Loucy (cell line): Measurements from ENCODE around the gene PHOSPHO2.

Source experiments
- H2AFZ ChIP-seq: fragments of 200-600 bp; sonication (generic); 2 replicates; pipeline ENCODE4 v1.6.0; 2016; ENCODE audit warnings: antibody characterized with exemption, mild to moderate bottlenecking, low read length, moderate library complexity
- H3F3A ChIP-seq: fragments of 200-600 bp; 2 replicates; pipeline ENCODE4 v1.6.0; 2016; ENCODE audit warnings: antibody characterized with exemption, low read depth, mild to moderate bottlenecking
- H3K27me3 ChIP-seq: fragments of 200-600 bp; sonication (generic); 2 replicates; pipeline ENCODE4 v1.6.1; 2014; ENCODE audit warnings: low read length, mild to moderate bottlenecking; ENCODE audit not compliant: insufficient read depth, poor library complexity, severe bottlenecking
- H3K36me3 ChIP-seq: fragments of 200-600 bp; sonication (generic); 2 replicates; pipeline ENCODE4 v1.6.1; 2016; ENCODE audit warnings: low read length; ENCODE audit not compliant: insufficient read depth
- H3K4me1 ChIP-seq: fragments of 200-600 bp; sonication (generic); 2 replicates; pipeline ENCODE4 v1.5.1; 2014; ENCODE audit warnings: low read length, mild to moderate bottlenecking; ENCODE audit not compliant: insufficient read depth, poor library complexity, severe bottlenecking
- H3K4me2 ChIP-seq: fragments of 200-600 bp; sonication (generic); 2 replicates; pipeline ENCODE4 v1.6.0; 2014; ENCODE audit warnings: antibody characterized with exemption, low read length, low read depth, mild to moderate bottlenecking; ENCODE audit not compliant: poor library complexity, severe bottlenecking
- H3K4me3 ChIP-seq: fragments of 200-600 bp; sonication (generic); 2 replicates; pipeline ENCODE4 v1.5.1; 2014; ENCODE audit warnings: low read length, mild to moderate bottlenecking, mixed read lengths; ENCODE audit not compliant: poor library complexity, severe bottlenecking
- H3K79me2 ChIP-seq: fragments of 200-600 bp; sonication (generic); 2 replicates; pipeline ENCODE4 v1.6.1; 2014; ENCODE audit warnings: low read length; ENCODE audit not compliant: insufficient read depth
- H3K9ac ChIP-seq: fragments of 200-600 bp; sonication (generic); 2 replicates; pipeline ENCODE4 v1.6.0; 2014; ENCODE audit warnings: mild to moderate bottlenecking, low read depth, low read length, moderate library complexity; ENCODE audit not compliant: poor library complexity, severe bottlenecking
- H3K9me2 ChIP-seq: fragments of 200-600 bp; sonication (generic); replicated peaks from 2 replicates; pipeline ENCODE4 v1.6.1; 2016; ENCODE audit warnings: low read depth, low read length, mixed read lengths
- H3K9me3 ChIP-seq: fragments of 200-600 bp; sonication (generic); 2 replicates; pipeline ENCODE4 v1.6.1; 2014; ENCODE audit warnings: mild to moderate bottlenecking, antibody characterized with exemption, low read length, low read depth; ENCODE audit not compliant: insufficient read depth
- H4K20me1 ChIP-seq: fragments of 200-600 bp; sonication (generic); 2 replicates; pipeline ENCODE4 v1.6.0; 2014; ENCODE audit warnings: antibody characterized with exemption, low read length, mild to moderate bottlenecking; ENCODE audit not compliant: insufficient read depth, poor library complexity, severe bottlenecking
- CTCF ChIP-seq: fragments of 200-600 bp; sonication (generic); conservative IDR thresholded peaks from 2 replicates; pipeline ENCODE4 v1.5.1; 2014; ENCODE audit warnings: mild to moderate bottlenecking, antibody characterized with exemption, low read length
- EZH2phosphoT487 ChIP-seq: fragments of 200-600 bp; IDR thresholded peaks from 2 replicates; pipeline ENCODE4 v1.6.1; 2018; ENCODE audit warnings: antibody characterized with exemption, mild to moderate bottlenecking, moderate library complexity, borderline replicate concordance

Gene PHOSPHO2

DNA sequence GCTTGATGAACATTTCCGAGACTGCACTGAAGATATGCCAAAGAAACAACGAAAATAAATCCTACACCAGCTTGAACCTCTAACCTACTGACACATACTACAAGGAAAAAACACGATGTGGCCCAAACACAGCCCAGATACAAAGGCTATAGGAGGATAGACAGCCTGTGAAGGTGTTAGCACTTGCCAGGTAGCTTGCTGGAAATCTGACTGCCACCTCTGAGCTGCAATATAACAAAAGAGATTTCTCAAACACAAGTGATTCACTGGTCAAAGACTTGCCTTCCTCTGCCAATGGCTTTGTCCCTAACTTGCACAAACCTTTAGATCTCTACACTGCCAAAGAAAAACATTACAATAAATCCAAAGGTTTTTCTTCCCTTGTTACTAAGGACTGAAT is 21.2 kb upstream of the PHOSPHO2 start:
- Histone ChIP-seq H2AFZ (no peak overlapping the region), H3K27me3 (no peaks in the 10 kb centered on the region), H3K9ac (no peak overlapping the region), H3K9me3 (no peaks in the 10 kb centered on the region), H3K4me1 (no peaks in the 10 kb centered on the region), H3K9me2 (no peaks in the 10 kb centered on the region), H3K4me3 (no peak overlapping the region), H3K36me3 (no peaks in the 10 kb centered on the region), H3K4me2 (no peak overlapping the region), H3F3A (no peaks in the 10 kb centered on the region), H3K79me2 (no peaks in the 10 kb centered on the region), H4K20me1 (no peaks in the 10 kb centered on the region)
- TF ChIP-seq EZH2phosphoT487, result no peak
- no peak for TF ChIP-seq CTCF

DNA sequence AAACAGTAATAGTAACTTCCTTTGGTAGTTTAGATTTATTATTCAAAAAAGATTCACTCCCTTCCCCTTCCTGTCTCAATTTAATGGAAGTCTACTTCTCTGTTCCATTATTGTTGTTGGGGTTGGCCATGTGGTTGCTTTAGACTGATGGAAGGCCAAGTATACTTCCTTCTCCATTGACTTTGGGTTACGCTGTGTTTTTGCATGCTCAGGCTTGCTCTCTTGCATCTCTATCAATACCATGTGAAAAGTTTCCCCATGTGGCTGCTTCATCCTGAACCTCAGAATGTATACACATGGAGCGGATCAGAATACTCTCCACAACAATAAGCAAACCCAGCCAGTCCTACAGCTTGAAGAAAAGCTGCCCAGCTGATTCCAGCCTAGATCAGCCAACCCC is 20.3 kb upstream of the PHOSPHO2 start:
- Histone ChIP-seq H3K4me3 (no peak overlapping the region), H3K27me3 (no peaks in the 10 kb centered on the region), H3K9me3 (no peaks in the 10 kb centered on the region), H4K20me1 (no peaks in the 10 kb centered on the region), H3K36me3 (no peaks in the 10 kb centered on the region), H3K79me2 (no peaks in the 10 kb centered on the region), H3K9me2 (no peaks in the 10 kb centered on the region), H3K9ac (no peak overlapping the region), H2AFZ (peak overlapping the region; percentile 46; the same call in 1 of the 2 replicates), H3K4me2 (no peak overlapping the region), H3K4me1 (no peaks in the 10 kb centered on the region), H3F3A (no peaks in the 10 kb centered on the region)
- TF ChIP-seq EZH2phosphoT487, result no peak

GRCh38 chr2:169676357-169676756 is 17.9 kb upstream of the PHOSPHO2 start:
- TF ChIP-seq EZH2phosphoT487 (no peak), CTCF (no peak)
- Histone ChIP-seq H3K4me2 (no peak overlapping the region), H3K4me3 (no peak overlapping the region), H4K20me1 (no peaks in the 10 kb centered on the region), H3K27me3 (no peaks in the 10 kb centered on the region), H3K9me3 (no peaks in the 10 kb centered on the region), H3K36me3 (no peaks in the 10 kb centered on the region), H3K9ac (no peak overlapping the region), H2AFZ (no peak overlapping the region), H3K9me2 (no peaks in the 10 kb centered on the region), H3F3A (no peaks in the 10 kb centered on the region), H3K79me2 (no peaks in the 10 kb centered on the region), H3K4me1 (no peaks in the 10 kb centered on the region)

GRCh38 chr2:169676850-169677249 is 17.4 kb upstream of the PHOSPHO2 start:
- Histone ChIP-seq H3K4me2 (no peak overlapping the region), H2AFZ (0 out of 2 replicates have a peak overlapping the region, but pooled peaks have one; percentile 20), H3K36me3 (no peaks in the 10 kb centered on the region)

More at GRCh38 chr2:169676850-169677249, 17.4 kb upstream of the PHOSPHO2 start:
- Histone ChIP-seq H3K9me3 (no peaks in the 10 kb centered on the region), H3K9ac (no peak overlapping the region), H3K9me2 (no peaks in the 10 kb centered on the region), H3K4me3 (no peak overlapping the region), H3K4me1 (no peaks in the 10 kb centered on the region), H3F3A (no peaks in the 10 kb centered on the region), H3K79me2 (no peaks in the 10 kb centered on the region), H4K20me1 (no peaks in the 10 kb centered on the region), H3K27me3 (no peaks in the 10 kb centered on the region)
- TF ChIP-seq CTCF (no peak), EZH2phosphoT487 (no peak)
